ENCODE data around the gene CDKAL1.

DNA sequence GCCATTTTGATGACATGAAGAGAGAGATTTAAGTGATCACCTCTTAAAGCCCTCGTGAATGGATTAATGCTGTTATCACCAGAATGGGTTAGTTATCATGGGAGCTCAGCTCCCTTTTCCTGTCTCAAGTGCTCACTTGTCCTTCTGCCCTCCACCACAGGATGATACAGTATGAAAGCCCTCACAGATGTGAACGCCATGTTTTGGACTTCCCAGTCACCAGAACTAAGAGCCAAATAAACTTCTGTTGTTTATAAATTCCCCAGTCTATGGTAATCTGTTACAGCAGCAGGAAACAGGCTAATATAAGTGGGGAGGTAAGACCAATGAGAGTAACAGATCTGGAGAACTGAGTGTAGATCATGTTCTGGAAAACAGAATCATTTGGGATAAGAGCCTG, 493.2 kb downstream of the CDKAL1 start:
- no peak for TF ChIP-seq ZNF274 (IDR thresholded peaks at IDR 0.05; ENCODE audit: low read depth, low read length)
- no peak for TF ChIP-seq SUZ12 (IDR thresholded peaks at IDR 0.05; ENCODE audit: extremely low read depth, insufficient read depth, insufficient read length)
- no peak for TF ChIP-seq YY1 (IDR thresholded peaks at IDR 0.05; ENCODE audit: insufficient read depth, insufficient read length)
